Natural killer cell (primary cell): Measurements from ENCODE around the gene B3GALT5. TPM values are rescaled to one million over a fixed set of nuclear protein-coding genes. Genes with fewer than 3 reads are reported as not detected.

Source experiments
- ATAC-seq, 3 donors: fragments of 150-1000 bp in 2 of 3; fragments of 200-7000 bp in 1 of 3; cut with Tn5 transposase; 1 replicate in 1 of 3; 2 replicates in 2 of 3; pipeline ENCODE4 v1.10.0; 2021; ENCODE audit warnings: mild to moderate bottlenecking in 2 of 3, moderate library complexity in 2 of 3
- DNase-seq, 2 donors: peaks; one replicate each; pipeline versions ENCODE4 v3.0.0 to v3.0.0-alpha.2; 2013 to 2021; ENCODE audit warnings: mixed read lengths in 1 of 2
- H3K27ac ChIP-seq: one replicate; pipeline ENCODE4 v1.5.1; 2013; ENCODE audit warnings: mild to moderate bottlenecking, low read length
- H3K27me3 ChIP-seq: one replicate; pipeline ENCODE4 v1.6.1; 2013; ENCODE audit warnings: low read length; ENCODE audit not compliant: control insufficient read depth, insufficient read depth
- H3K36me3 ChIP-seq: one replicate; pipeline ENCODE4 v1.6.1; 2013; ENCODE audit warnings: low read length; ENCODE audit not compliant: control insufficient read depth, insufficient read depth
- H3K4me1 ChIP-seq: one replicate; pipeline ENCODE4 v1.6.1; 2013; ENCODE audit warnings: low read length; ENCODE audit not compliant: control insufficient read depth, insufficient read depth
- H3K4me3 ChIP-seq: one replicate; pipeline ENCODE4 v1.5.1; 2013; ENCODE audit warnings: low read length
- H3K9me3 ChIP-seq: one replicate; pipeline ENCODE4 v1.6.1; 2013; ENCODE audit warnings: low read length; ENCODE audit not compliant: control insufficient read depth, insufficient read depth
- H3K27ac Mint-ChIP-seq, 2 donors: one replicate each; pipeline ENCODE4 v1.8.0; 2022; ENCODE audit warnings: mild to moderate bottlenecking in 2 of 2, mixed read lengths in 2 of 2, moderate library complexity in 1 of 2
- H3K27me3 Mint-ChIP-seq, 2 donors: one replicate each; pipeline ENCODE4 v1.8.0; 2022; ENCODE audit warnings: low read depth in 2 of 2, mixed read lengths in 2 of 2
- H3K36me3 Mint-ChIP-seq: one replicate; pipeline ENCODE4 v1.8.0; 2022; ENCODE audit warnings: mixed read lengths
- H3K4me1 Mint-ChIP-seq, 2 donors: one replicate each; pipeline ENCODE4 v1.8.0; 2022; ENCODE audit warnings: mixed read lengths in 2 of 2
- H3K4me3 Mint-ChIP-seq: one replicate; pipeline ENCODE4 v1.8.0; 2022; ENCODE audit warnings: mild to moderate bottlenecking, moderate library complexity, mixed read lengths
- H3K9me3 Mint-ChIP-seq, 2 donors: one replicate each; pipeline ENCODE4 v1.8.0; 2022; ENCODE audit warnings: mixed read lengths in 2 of 2
- CTCF ChIP-seq: fragments of 200-600 bp; IDR thresholded peaks from one replicate; pipeline ENCODE4 v1.8.0; 2022; ENCODE audit warnings: antibody characterized with exemption
- WGBS: methylation state at CpG from one replicate; pipeline ENCODE4 v1.1.7; 2013; ENCODE audit warnings: missing lambda C conversion rate; ENCODE audit not compliant: insufficient coverage; 5-methylcytosine and 5-hydroxymethylcytosine counted together
- intact Hi-C: fragments of 100-400 bp; cut with micrococcal nuclease; formaldehyde crosslinking; loops from one replicate; pipeline ENCODE4 v1.14.2; 2022
- total RNA-seq, 4 donors: library from RNA; stranded (reverse); fragments of 120-200 nt in 1 of 4; gene quantifications; one replicate each; pipeline versions ENCODE4 v1.2.3 to v1.2.4, GENCODE V29; 2013 to 2022

Gene B3GALT5
- total RNA-seq, 3 donors from 2014 or later (not counting 1 experiment from before 2014, with no cell fraction given), result 0.05 TPM; not detected in 2

- H3K27ac Mint-ChIP-seq, result no peak overlapping the region
- Histone ChIP-seq H3K9me3 (no peaks in the 10 kb centered on the region), H3K4me3 (no peak overlapping the region), H3K36me3 (no peaks in the 10 kb centered on the region), H3K27ac (no peak overlapping the region), H3K27me3 (no peaks in the 10 kb centered on the region), H3K4me1 (no peaks in the 10 kb centered on the region)
- no peaks in the 10 kb centered on the region for H3K36me3 Mint-ChIP-seq
- DNase-seq (no peak), ATAC-seq (no peak)
- 89% methylated on average over 9 of the region's 9 CpGs for WGBS
- peaks cover 15 to 26% of the 10 kb centered on the region in 2 donors for H3K27me3 Mint-ChIP-seq
- H3K4me3 Mint-ChIP-seq, result no peak overlapping the region
- intact Hi-C loops, result no loop called here
- no peaks in the 10 kb centered on the region for H3K4me1 Mint-ChIP-seq
- TF ChIP-seq CTCF, result no peak
- no peaks in the 10 kb centered on the region for H3K9me3 Mint-ChIP-seq
Measured at GRCh38 chr21:39661740-39662139, 49.0 kb downstream of the B3GALT5 start.

DNA sequence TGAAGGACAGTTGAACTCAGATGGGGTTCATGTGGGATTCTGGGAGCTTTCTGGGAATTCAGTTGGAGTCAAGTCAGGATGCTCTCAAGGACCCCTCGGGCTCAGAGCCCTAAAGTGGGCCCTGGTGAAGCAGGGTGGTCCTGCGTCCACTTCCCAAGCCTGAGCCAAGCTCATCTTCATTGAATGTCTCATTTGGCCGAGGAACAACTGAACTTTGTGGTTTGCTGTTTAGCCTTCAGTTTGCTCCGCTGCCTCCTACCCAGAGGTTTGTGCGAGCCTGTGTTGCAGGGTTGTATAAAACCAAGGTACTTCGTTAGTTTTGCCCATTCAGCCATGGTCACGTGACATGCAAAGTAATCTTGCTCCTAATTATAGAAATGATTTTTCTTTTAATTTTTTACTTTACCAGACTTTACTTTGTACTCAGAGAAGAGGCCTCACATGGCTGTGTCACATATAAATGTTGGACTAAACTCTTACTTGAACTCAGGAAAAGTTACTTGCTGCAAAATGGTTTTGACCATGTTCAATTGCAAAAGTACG is 49.7 kb downstream of the B3GALT5 start:
- H3K27me3 ChIP-seq, result no peaks in the 10 kb centered on the region
- no peaks in the 10 kb centered on the region for H3K9me3 ChIP-seq
- Mint-ChIP-seq H3K4me3 (no peak overlapping the region), H3K36me3 (no peaks in the 10 kb centered on the region), H3K9me3 (no peaks in the 10 kb centered on the region), H3K27ac (no peak overlapping the region), H3K27me3 (peaks cover 15 to 26% of the 10 kb centered on the region in 2 donors), H3K4me1 (no peaks in the 10 kb centered on the region)
- TF ChIP-seq CTCF, result no peak
- no peak overlapping the region for H3K27ac ChIP-seq
- no peak for ATAC-seq
- no peaks in the 10 kb centered on the region for H3K36me3 ChIP-seq
- H3K4me3 ChIP-seq, result no peak overlapping the region
- DNase-seq, result no peak
- 80% methylated on average over 8 of the region's 8 CpGs for WGBS
- H3K4me1 ChIP-seq, result no peaks in the 10 kb centered on the region
- intact Hi-C loops, result no loop called here

DNA sequence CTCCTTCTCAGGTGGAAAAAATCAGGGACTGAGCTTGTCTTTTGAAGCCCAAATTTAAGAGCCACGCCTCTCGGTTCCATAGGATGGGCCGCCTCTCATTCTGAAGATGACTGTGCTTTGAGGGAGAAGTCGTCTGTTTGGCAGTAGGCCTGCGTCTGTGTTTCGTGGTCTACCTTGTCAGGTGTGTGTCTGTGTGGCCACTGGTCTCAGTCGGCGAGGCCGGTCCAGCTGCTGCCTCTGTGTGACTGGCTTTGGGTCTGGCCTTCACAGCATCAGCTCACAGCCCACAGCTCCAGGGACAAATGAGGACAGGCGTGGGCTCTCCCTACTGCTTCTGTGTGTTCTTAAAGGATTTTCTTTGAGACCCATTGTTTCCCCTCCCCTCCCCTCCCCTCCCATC is 50.3 kb downstream of the B3GALT5 start:
- Histone ChIP-seq H3K27me3 (no peaks in the 10 kb centered on the region), H3K36me3 (no peaks in the 10 kb centered on the region), H3K4me3 (no peak overlapping the region), H3K27ac (no peak overlapping the region), H3K9me3 (no peaks in the 10 kb centered on the region), H3K4me1 (no peaks in the 10 kb centered on the region)
- intact Hi-C loops, result no loop called here
- ATAC-seq (no peak), DNase-seq (no peak)
- 86% methylated on average over 10 of the region's 10 CpGs for WGBS
- H3K9me3 Mint-ChIP-seq, result no peaks in the 10 kb centered on the region
- no peaks in the 10 kb centered on the region for H3K36me3 Mint-ChIP-seq
- TF ChIP-seq CTCF, result no peak
- H3K4me1 Mint-ChIP-seq, result no peaks in the 10 kb centered on the region
- peaks cover 14 to 26% of the 10 kb centered on the region in 2 donors for H3K27me3 Mint-ChIP-seq
- no peak overlapping the region for H3K4me3 Mint-ChIP-seq
- H3K27ac Mint-ChIP-seq, result no peak overlapping the region
